Astrocyte (in vitro differentiated cells and primary cell): Measurements from ENCODE around the gene HLTF. TPM values are rescaled to one million over a fixed set of nuclear protein-coding genes. Genes with fewer than 3 reads are reported as not detected.
A peak's percentile ranks its signal among the peaks of the same experiment; 100 is the strongest.

ENCODE experiments used
- DNase-seq: peaks from one replicate; pipeline ENCODE4 v3.0.0-alpha.2; 2010; ENCODE audit warnings: low read depth
- FAIRE-seq: peaks from 2 replicates; lab custom pipeline; 2011; peaks lifted over from hg19 to GRCh38; lab: Jason Lieb, UNC
- H2AFZ ChIP-seq: 2 replicates; pipeline ENCODE4 v1.6.0; 2012; ENCODE audit warnings: low read depth, low read length, inconsistent platforms
- H3K27ac ChIP-seq: 2 replicates; pipeline ENCODE4 v1.5.1; 2011; ENCODE audit warnings: low read depth, low read length, inconsistent platforms
- H3K27me3 ChIP-seq: 2 replicates; pipeline ENCODE4 v1.6.0; 2011; ENCODE audit warnings: low read length, inconsistent platforms; ENCODE audit not compliant: insufficient read depth
- H3K36me3 ChIP-seq: 2 replicates; pipeline ENCODE4 v1.5.1; 2011; ENCODE audit warnings: low read length, inconsistent platforms; ENCODE audit not compliant: insufficient read depth
- H3K4me1 ChIP-seq: 2 replicates; pipeline ENCODE4 v1.5.1; 2011; ENCODE audit warnings: low read length, inconsistent platforms; ENCODE audit not compliant: insufficient read depth
- H3K4me2 ChIP-seq: 2 replicates; pipeline ENCODE4 v1.6.0; 2012; ENCODE audit warnings: low read length, inconsistent platforms
- H3K4me3 ChIP-seq: 2 replicates; pipeline ENCODE4 v1.5.1; 2011; ENCODE audit warnings: low read depth, mild to moderate bottlenecking, low read length, inconsistent platforms; ENCODE audit not compliant: insufficient read depth
- H3K79me2 ChIP-seq: 2 replicates; pipeline ENCODE4 v1.6.0; 2012; ENCODE audit warnings: mild to moderate bottlenecking, low read length, inconsistent platforms; ENCODE audit not compliant: insufficient read depth
- H3K9ac ChIP-seq: 2 replicates; pipeline ENCODE4 v1.6.0; 2012; ENCODE audit warnings: mild to moderate bottlenecking, low read length, inconsistent platforms
- H3K9me3 ChIP-seq: 2 replicates; pipeline ENCODE4 v1.5.1; 2012; ENCODE audit warnings: low read depth, mild to moderate bottlenecking, low read length, inconsistent platforms; ENCODE audit not compliant: insufficient read depth
- H4K20me1 ChIP-seq: 2 replicates; pipeline ENCODE4 v1.6.0; 2012; ENCODE audit warnings: low read length, inconsistent platforms; ENCODE audit not compliant: insufficient read depth
- H3K27ac Mint-ChIP-seq: one replicate; pipeline ENCODE4 v1.8.0; 2021; ENCODE audit warnings: mild to moderate bottlenecking, mixed read lengths; ENCODE audit not compliant: unreplicated experiment
- H3K27me3 Mint-ChIP-seq: one replicate; pipeline ENCODE4 v1.8.0; 2021; ENCODE audit warnings: low read depth, mixed read lengths; ENCODE audit not compliant: unreplicated experiment
- H3K36me3 Mint-ChIP-seq: one replicate; pipeline ENCODE4 v1.8.0; 2021; ENCODE audit warnings: low read depth, mixed read lengths; ENCODE audit not compliant: unreplicated experiment
- H3K4me1 Mint-ChIP-seq: one replicate; pipeline ENCODE4 v1.8.0; 2021; ENCODE audit warnings: low read depth, mixed read lengths; ENCODE audit not compliant: unreplicated experiment
- H3K4me3 Mint-ChIP-seq: one replicate; pipeline ENCODE4 v1.8.0; 2021; ENCODE audit warnings: mild to moderate bottlenecking, moderate library complexity, mixed read lengths; ENCODE audit not compliant: unreplicated experiment
- H3K9me3 Mint-ChIP-seq: one replicate; pipeline ENCODE4 v1.8.0; 2021; ENCODE audit warnings: mild to moderate bottlenecking, mixed read lengths; ENCODE audit not compliant: unreplicated experiment
- EZH2 ChIP-seq: IDR thresholded peaks from 2 replicates; pipeline ENCODE4 v1.6.1; 2012; ENCODE audit warnings: mild to moderate bottlenecking, low read length, inconsistent platforms; ENCODE audit not compliant: insufficient read depth
- total RNA-seq: library from RNA; stranded (reverse); gene quantifications from 2 replicates; pipeline ENCODE4 v1.2.1, GENCODE V29; 2021
- TF ChIP-seq, protein P1 (sequence below): IDR thresholded peaks from 2 replicates; pipeline ENCODE4 v1.5.1; 2011; ENCODE audit warnings: low read depth, mild to moderate bottlenecking, inconsistent platforms, low read length, moderate library complexity; ENCODE audit not compliant: insufficient read depth

The HLTF gene
- total RNA-seq, 1 donor from 2014 or later = 19.5 TPM

DNA sequence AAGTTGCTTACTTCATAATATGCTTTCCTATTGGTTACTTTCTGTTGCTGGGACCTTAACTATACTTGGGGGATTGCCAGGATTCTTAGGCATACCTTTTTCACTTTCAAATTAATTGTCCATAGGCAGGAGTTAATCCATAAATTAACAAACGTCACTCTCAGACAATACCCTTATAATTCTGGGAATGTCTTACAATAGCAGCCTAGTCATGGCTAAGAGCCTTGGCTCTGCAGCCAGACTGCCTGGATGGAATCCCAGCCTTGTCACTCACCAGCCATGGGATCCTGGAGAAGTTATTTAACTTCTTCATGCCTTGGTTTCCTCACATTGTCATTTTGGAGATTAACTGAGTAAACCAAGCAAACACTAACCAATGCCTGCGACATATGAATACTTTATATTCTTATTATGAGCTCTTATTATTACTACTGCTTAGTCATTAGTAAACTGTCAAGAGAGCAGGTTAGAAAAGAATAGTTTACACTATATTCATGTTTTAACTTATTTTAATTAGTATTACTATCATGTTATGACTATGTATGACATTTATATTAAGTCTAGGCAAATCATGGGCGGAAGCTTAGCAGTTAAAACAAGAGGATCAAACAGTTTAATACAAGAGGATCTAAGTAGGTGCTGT is 66.0 kb downstream of the HLTF start:
- Mint-ChIP-seq H3K36me3 (peaks cover 17% of the 10 kb centered on the region), H3K4me3 (no peak overlapping the region), H3K9me3 (peaks cover 15% of the 10 kb centered on the region), H3K27me3 (no peaks in the 10 kb centered on the region), H3K4me1 (peaks cover 27% of the 10 kb centered on the region), H3K27ac (no peak overlapping the region)
- peaks cover 42% of the 10 kb centered on the region for H3K4me1 ChIP-seq
- peaks cover 13% of the 10 kb centered on the region for H3K36me3 ChIP-seq
- no peaks in the 10 kb centered on the region for H3K9me3 ChIP-seq
- DNase-seq (peak; percentile 77), FAIRE-seq (no peak)
- peak overlapping the region; percentile 17 for H3K4me2 ChIP-seq
- H3K9ac ChIP-seq = no peak overlapping the region
- H2AFZ ChIP-seq = no peak overlapping the region
- H3K27ac ChIP-seq = no peak overlapping the region
- no peaks in the 10 kb centered on the region for H3K27me3 ChIP-seq
- H3K4me3 ChIP-seq = no peak overlapping the region
- H3K79me2 ChIP-seq = no peaks in the 10 kb centered on the region
- no peak for TF ChIP-seq EZH2
- TF ChIP-seq, protein P1, sequence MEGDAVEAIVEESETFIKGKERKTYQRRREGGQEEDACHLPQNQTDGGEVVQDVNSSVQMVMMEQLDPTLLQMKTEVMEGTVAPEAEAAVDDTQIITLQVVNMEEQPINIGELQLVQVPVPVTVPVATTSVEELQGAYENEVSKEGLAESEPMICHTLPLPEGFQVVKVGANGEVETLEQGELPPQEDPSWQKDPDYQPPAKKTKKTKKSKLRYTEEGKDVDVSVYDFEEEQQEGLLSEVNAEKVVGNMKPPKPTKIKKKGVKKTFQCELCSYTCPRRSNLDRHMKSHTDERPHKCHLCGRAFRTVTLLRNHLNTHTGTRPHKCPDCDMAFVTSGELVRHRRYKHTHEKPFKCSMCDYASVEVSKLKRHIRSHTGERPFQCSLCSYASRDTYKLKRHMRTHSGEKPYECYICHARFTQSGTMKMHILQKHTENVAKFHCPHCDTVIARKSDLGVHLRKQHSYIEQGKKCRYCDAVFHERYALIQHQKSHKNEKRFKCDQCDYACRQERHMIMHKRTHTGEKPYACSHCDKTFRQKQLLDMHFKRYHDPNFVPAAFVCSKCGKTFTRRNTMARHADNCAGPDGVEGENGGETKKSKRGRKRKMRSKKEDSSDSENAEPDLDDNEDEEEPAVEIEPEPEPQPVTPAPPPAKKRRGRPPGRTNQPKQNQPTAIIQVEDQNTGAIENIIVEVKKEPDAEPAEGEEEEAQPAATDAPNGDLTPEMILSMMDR = no peak
- H4K20me1 ChIP-seq = no peaks in the 10 kb centered on the region

DNA sequence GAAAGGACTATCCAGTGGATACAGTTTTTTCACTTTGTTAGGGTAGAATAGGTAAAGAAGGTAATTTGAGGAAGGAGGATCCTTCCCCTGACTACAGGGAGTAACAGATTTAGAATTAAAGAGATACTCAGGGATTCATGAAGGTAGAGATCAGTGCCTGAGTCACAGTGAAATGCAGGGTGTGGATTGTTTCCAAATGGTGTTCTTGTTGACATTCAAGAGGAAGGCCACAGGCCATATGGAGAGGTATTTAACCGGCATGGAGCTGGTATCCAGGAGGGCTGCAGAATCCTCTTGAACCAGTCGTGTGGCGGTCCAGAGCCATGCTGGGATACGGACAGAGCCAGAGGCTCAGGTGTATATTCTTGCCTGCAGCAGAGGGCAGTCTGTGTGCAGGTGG is 66.8 kb downstream of the HLTF start:
- no peak overlapping the region for H3K4me3 Mint-ChIP-seq
- H3K27me3 ChIP-seq = no peaks in the 10 kb centered on the region
- H4K20me1 ChIP-seq = no peaks in the 10 kb centered on the region
- H3K79me2 ChIP-seq = no peaks in the 10 kb centered on the region
- FAIRE-seq (no peak), DNase-seq (no peak)
- H3K9me3 Mint-ChIP-seq = peaks cover 8% of the 10 kb centered on the region
- H3K27ac ChIP-seq = no peak overlapping the region
- peak overlapping the region; percentile 17 for H3K4me2 ChIP-seq
- H3K4me1 Mint-ChIP-seq = peaks cover 33% of the 10 kb centered on the region
- TF ChIP-seq, protein P1 = no peak
- no peak for TF ChIP-seq EZH2
- no peak overlapping the region for H3K4me3 ChIP-seq
- H3K9me3 ChIP-seq = no peaks in the 10 kb centered on the region
- peaks cover 49% of the 10 kb centered on the region for H3K4me1 ChIP-seq
- H3K27me3 Mint-ChIP-seq = no peaks in the 10 kb centered on the region
- peaks cover 11% of the 10 kb centered on the region for H3K36me3 Mint-ChIP-seq
- H3K9ac ChIP-seq = no peak overlapping the region
- H3K36me3 ChIP-seq = peaks cover 13% of the 10 kb centered on the region
- H3K27ac Mint-ChIP-seq = peak overlapping the region; percentile 50
- H2AFZ ChIP-seq = no peak overlapping the region

DNA sequence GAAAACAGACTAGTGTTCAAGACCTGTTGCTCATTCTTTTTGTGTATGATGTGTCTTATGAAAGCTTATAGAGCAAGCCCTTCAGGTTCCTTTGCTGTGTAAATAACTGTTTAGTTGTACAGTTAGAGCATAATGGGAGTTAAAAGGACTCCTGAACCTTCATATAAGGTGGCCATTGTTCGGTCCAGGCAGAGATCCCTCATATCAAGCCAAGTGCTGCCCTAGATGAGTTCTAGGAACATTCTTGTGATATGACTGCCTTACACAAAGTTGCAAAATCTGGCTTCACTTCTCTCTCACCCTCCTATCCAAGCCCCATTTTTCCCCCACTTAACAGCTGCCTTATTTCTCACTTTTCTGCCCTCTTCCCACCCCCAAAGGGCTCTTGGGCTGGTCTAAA is 68.1 kb downstream of the HLTF start:
- no peaks in the 10 kb centered on the region for H4K20me1 ChIP-seq
- H3K36me3 Mint-ChIP-seq = peaks cover 10% of the 10 kb centered on the region
- no peaks in the 10 kb centered on the region for H3K79me2 ChIP-seq
- H3K27me3 Mint-ChIP-seq = no peaks in the 10 kb centered on the region
- H3K36me3 ChIP-seq = peaks cover 5% of the 10 kb centered on the region
- H3K9me3 Mint-ChIP-seq = no peaks in the 10 kb centered on the region
- H2AFZ ChIP-seq = no peak overlapping the region
- H3K27ac ChIP-seq = no peak overlapping the region
- H3K4me1 Mint-ChIP-seq = peaks cover 35% of the 10 kb centered on the region
- H3K9ac ChIP-seq = no peak overlapping the region
- DNase-seq (peak; percentile 34), FAIRE-seq (no peak)
- H3K4me2 ChIP-seq = no peak overlapping the region
- H3K27me3 ChIP-seq = no peaks in the 10 kb centered on the region
- no peaks in the 10 kb centered on the region for H3K9me3 ChIP-seq
- peaks cover 56% of the 10 kb centered on the region for H3K4me1 ChIP-seq
- TF ChIP-seq, protein P1 = no peak
- no peak for TF ChIP-seq EZH2
- H3K27ac Mint-ChIP-seq = no peak overlapping the region
- peak overlapping the region; percentile 17 for H3K4me3 Mint-ChIP-seq
- no peak overlapping the region for H3K4me3 ChIP-seq
